Brain pericyte (primary cell): Measurements from ENCODE around the gene ANKS1B.
A peak's percentile ranks its signal among the peaks of the same experiment; 100 is the strongest.
"Not testable (repeated sequence)": the region's sequence is repeated elsewhere in the genome, so short reads cannot be mapped to it uniquely, and the experiment has no call there.

Source experiments
- DNase-seq: peaks from one replicate; pipeline ENCODE4 v3.0.0-alpha.2; 2012; ENCODE audit warnings: low read depth, low spot score

ANKS1B gene

DNA sequence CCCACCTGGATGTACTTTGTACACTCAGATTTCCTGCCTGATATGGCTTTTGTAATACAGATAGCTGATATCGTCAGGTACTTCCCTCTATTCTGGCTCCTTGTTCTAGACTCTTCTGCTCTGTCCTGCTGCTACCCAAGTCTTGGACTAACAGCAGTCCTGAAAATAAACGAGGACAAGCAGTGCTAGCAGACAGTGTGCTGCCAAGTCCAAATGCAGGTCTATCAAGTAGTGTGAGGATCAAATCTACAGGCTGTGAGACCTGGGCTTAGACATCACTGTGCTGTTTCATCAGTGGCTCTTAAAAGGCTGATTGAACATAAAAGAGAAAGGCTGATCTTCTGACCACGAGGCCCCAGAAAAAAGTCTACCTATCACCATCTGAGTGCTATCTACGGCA is 921.6 kb downstream of the ANKS1B start:
- no peak for DNase-seq

- no peak for DNase-seq
Observed at GRCh38 chr12:99059824-99060511, 924.8 kb downstream of the ANKS1B start.

- no peak for DNase-seq
Observed at GRCh38 chr12:99057670-99058069, 927.1 kb downstream of the ANKS1B start.

- no peak for DNase-seq
Observed at GRCh38 chr12:99056186-99056585, 928.5 kb downstream of the ANKS1B start.

DNA sequence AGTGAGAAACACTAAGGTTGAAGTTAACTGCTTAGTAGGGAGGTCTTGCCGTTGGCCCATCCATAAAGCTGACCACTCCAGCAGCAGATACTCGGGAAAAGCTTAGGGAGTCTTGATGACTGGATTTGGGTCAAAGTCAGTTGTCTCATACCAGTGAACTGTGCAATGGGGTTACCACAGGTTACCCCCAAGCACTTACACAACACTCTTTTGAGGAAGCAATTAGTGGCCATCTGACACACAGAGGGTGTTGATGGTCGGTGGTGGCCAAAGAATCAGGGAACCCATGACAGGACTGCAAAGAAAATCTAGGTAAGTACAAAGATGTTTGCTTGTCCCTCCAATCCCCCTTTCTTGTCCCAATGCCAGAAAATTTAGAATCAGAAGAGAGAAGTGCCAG is 929.4 kb downstream of the ANKS1B start:
- DNase-seq: no peak

GRCh38 chr12:99054601-99055128 is 930.1 kb downstream of the ANKS1B start:
- no peak for DNase-seq

GRCh38 chr12:99053616-99054362 is 930.9 kb downstream of the ANKS1B start:
- DNase-seq: no peak

- DNase-seq: no peak
Observed at GRCh38 chr12:99049774-99050173, 935.0 kb downstream of the ANKS1B start.

DNA sequence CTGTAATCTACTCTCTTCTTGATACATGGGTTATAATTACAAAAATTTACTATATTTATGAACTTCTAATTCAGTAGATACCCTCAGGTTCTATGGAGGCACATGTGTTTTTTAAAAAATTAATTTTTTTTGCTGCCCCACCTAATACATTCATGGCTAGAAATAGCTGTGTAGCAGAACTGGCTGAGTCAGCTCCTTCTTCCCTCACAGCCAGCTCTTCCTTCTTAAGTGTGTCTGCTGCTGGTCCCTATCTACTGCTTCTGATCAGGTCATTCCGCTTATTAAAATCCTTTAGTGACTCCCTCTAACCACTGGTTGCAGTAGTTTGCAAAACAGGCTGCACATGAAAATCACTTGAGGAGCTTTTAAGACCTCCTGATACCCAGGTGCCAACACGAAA is 939.6 kb downstream of the ANKS1B start:
- DNase-seq: no peak

DNA sequence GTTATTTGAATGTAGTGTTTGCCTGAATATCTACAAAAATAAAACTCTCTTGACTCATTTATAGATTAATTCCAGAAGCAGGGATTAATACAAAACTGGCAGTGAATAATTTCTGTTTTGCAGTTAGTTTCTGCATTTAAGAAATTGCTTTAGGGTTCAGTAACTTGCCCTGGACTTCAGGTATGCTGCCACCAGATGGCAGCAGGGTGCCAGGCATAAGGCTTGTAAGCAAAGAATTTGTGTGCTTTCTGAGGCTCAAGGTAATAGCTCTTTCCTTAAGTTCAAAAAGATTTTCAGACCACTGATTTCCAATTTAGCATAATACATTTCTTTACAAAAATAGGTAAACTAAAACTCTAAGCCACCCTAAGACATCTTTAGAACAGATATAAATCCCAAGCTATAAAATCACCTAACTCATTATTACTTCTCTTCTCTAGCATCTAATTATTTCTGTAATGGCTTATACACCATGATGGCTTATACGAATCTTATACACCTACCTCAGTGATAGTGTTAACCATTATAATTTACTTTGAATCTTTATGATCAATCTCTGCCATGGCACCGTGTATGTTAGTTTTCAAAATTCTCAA is 941.3 kb downstream of the ANKS1B start:
- peak; percentile 12 for DNase-seq

GRCh38 chr12:99042226-99042625 is 942.5 kb downstream of the ANKS1B start:
- DNase-seq: no peak

DNA sequence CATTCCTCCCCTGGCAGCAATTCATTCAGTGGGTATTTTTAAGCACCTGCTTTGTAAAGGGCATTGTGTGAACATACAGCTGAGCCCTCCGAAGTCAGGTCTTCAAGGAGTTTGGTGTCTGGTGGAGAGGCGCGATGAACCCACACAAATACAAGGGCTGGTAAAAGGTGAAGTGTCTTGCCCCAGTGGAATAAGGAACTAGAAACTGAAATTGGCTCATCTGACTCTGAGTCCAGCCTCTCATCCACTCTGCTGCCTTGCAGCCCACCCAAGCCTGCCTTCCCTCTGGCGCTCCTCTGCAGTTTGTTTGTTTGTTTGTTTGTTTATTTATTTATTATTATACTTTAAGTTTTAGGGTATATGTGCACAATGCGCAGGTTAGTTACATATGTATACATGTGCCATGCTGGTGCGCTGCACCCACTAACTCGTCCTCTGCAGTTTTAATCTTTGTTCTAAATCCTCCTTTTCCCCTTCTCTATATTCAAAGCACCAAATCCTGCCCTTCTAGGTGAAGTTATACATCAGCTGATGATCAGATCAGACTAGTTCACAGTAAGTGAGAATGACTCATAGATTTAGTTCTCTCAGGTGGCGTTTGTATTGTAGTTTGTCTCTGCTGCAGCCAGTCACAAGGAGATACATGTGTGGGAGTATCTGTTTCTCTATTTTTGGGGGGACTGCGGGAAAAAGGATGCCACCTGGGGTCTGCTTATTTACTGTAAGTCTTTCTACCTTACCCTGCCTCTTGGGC is 945.2 kb downstream of the ANKS1B start:
- no peak for DNase-seq

GRCh38 chr12:99036566-99036965 is 948.2 kb downstream of the ANKS1B start:
- DNase-seq: no peak

DNA sequence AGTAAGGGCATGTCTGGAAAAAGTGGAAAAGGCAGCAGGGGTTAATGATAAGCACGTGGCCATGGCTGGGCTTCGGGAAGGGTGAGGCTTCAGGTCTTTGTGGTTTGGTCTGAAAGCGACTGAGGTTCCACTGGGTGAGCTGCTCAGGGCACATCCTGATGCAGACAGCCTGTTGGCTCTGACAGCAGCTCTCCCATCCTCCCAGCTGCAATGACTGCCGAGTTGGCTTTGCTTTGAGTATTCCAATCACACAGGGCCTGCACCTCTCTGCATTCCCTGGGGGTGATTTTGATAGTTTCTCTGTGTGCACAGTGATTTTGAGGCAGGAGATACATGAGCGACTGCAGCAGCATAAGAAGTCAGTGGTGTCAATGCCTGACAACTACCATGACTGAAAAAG is 948.9 kb downstream of the ANKS1B start:
- no peak for DNase-seq

DNA sequence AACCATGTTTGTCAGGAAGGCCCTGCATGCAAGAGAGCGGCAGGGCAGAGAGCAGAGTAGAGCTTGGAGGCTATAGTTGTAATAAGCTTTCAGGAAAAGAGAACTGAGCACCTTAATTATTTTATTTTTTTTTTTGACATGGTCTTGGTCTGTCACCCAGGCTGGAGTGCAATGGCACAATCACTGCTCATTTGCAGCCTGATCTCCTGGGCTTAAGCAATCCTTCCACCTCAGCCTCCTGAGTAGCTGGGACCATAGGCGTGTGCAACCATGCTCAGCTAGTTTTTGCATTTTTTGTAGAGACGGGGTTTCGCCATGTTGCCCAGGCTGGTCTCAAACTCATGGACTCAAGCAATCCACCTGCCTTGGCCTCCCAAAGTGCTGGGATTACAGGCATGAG is 950.5 kb downstream of the ANKS1B start:
- DNase-seq: not testable (repeated sequence)

- no peak for DNase-seq
Observed at GRCh38 chr12:99029511-99030271, 955.0 kb downstream of the ANKS1B start.

DNA sequence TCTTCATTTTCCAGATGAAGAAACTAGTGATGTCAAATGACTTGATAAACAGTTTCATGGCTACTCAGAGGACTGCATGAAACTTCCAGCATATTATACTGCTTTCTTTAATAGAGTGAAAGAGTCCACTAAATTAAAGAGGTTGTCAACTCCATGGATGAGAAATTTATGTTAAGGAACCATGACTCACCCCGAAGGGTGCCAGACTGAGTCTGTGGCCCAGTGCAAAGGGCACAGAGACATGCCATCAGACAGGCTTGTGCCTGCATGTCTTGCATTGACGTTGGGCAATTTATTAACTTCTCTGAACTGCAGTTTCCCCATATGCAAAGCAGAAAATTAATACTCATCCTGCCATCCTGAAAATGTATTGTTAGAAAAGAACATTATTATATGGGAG is 957.3 kb downstream of the ANKS1B start:
- no peak for DNase-seq

DNA sequence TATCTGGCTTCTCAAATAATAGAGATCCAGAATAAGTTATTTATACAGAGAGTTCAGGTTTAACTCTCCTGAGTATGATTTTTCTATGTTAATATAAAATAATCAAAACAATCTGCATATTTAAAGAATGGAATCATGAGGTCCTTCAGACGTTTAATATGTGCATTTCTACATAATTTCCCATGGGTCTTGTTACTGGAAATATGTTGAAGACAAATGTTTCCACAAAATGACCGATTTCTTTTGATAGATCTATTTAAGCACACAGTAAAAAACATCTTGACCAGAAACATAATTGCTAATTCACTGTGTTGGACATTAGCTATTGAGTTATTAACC is 957.7 kb downstream of the ANKS1B start:
- DNase-seq: no peak

DNA sequence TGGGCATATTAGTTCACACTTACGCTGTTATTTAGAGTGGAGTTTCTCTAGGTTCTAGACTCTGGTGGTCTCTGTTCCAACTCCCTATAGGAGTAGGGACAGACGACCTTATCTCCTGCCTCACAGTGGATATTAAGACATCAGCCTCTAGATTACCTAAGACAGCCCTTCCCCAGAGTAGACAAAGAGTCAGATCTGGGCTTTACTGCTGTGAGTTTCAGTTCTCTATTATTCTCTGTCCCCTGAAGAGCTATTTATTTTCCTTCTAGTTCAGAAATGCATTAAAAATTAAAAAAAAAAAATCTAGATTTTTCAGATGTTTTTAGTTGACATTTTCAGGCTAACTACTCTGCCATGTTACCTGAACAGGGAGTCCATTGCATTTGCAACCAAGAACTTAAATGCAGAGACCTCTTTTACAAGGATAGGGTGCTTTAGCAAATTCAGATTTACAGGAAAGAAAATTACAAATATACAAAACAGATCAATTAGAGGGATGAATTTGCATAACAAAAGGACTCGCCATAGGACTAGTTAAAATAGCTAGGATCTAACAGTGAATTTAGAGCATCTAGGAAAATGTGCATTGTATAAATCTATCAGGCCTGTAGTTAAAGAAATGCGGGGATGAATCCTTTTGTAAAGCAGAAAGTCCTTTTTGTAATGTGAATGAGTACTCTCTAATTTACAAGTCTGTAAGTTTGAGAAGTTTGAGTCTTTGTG is 958.2 kb downstream of the ANKS1B start:
- no peak for DNase-seq

DNA sequence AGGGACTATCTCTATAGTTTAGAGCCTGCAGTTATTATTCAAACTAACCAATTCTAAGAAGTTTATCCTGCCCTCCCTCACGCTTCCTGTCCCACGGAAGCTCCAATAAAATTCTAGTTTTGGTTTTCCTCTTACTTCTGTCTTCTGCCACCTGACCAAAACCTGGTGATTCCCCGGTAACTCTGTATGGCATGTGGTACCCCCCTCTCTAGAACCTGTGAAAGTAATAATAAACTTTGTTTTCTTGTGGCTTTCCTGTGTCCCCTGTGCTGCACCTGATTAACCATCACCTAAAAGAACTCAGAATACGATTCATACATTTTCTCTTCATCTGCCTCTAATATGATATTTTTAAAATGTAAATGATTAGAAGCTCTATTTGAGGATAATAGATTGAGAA is 959.9 kb downstream of the ANKS1B start:
- DNase-seq: no peak

DNA sequence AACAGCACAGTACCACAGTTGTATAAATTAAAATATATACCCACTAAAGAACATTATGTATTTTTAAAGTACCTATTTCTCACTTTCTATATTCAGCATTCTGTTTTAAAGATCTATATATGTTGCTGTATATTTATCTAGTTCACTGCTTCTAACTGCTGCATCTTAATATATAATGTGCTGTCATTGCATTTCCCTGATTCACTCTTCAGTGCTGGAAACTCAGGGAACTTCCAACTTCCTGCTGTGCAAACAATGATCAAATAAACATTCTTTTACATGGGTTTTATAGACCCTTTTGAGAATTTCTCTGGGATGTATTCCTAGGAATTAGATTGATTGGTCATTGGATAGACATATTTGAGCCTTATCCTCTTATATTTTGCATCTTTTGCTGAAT is 960.5 kb downstream of the ANKS1B start:
- no peak for DNase-seq
